Measurements from ENCODE around the gene KLF13.

KLF13 gene

DNA sequence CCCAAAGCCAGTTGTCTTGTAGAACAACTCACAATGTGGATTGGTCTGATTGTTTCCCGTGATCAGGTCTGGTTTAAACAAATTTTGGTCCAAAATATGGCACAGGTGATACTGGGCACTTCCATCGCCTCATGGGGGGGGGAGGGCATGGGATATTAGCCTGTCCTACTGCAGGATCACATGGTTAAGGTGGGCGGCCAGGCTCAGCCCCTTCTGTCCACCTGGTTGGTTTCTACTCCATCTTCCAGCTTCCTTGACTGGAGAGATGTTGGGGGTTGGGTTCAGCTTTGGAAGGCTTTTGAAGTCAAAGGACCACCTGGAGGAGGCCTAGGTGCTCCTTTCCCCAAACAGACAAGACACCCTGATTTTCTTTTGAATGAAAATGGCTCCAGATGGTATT, 7.2 kb downstream of the KLF13 start:
- no peak for DNase-seq

GRCh38 chr15:31335989-31336592, 9.5 kb downstream of the KLF13 start:
- no peak for DNase-seq

DNA sequence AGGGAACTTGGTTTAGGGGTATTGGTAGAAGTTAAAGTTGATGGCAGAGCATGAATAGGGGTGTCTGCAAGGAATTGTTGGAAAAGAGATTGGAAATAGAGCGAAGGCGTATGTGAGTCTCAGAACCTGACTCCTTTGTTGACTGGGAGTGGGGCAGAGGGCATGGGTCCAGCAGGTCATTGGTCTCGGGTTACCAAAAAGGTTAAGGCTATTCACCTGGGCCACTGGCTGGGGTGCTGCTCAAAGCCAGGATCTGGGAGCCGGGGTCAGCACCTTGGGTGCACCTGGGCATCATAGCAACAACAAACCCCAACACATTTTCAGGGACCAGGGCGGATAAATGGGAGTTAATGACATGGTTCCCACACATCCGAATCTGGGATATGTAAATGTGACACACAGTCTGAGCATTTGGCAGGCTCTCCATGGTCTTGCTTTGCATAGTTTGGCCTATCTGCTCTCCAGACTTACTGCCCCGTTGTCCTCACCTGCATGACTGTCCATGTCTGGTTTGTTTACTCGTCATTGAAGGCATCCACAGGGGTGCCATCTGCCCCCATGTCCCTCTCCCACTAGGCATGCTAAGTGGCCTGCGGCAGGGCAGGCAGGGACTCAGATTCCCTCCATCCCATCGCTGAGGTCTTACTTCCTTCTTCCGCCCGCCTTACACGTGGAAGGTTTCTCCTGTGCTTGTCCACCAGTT, 10.1 kb downstream of the KLF13 start:
- no peak for DNase-seq

DNA sequence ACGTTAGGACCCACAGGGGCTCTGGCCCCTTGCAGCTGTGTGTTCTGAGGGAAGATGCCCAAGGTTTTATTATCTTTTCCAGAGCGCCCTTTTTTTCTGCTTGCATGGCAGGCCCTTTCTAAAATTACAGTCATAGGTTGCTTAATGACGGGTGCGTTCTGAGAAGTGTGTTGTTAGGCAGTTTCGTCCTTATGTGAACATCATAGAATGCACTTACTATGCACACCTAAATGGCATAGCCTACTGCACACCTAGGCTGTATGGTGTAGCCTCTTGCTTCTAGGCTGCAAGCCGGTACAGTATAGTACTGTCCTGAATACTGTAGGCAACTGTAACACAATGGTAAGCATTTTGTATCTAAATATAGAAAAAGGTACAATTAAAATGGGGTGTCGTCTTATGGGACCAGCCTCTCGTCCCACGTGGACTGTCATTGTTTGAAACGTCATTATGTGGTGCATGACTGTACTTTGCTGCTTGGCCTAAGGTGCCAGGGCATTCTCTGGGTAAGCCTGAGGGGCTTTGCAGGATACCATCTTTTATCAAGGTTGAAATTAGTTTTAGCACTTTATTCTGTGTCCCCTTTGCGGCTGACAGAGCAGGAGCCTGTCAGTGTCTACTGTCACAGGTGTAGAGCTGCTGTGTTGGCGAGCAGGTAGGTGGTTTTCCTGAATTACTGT, 10.9 kb downstream of the KLF13 start:
- DNase-seq, result no peak

DNA sequence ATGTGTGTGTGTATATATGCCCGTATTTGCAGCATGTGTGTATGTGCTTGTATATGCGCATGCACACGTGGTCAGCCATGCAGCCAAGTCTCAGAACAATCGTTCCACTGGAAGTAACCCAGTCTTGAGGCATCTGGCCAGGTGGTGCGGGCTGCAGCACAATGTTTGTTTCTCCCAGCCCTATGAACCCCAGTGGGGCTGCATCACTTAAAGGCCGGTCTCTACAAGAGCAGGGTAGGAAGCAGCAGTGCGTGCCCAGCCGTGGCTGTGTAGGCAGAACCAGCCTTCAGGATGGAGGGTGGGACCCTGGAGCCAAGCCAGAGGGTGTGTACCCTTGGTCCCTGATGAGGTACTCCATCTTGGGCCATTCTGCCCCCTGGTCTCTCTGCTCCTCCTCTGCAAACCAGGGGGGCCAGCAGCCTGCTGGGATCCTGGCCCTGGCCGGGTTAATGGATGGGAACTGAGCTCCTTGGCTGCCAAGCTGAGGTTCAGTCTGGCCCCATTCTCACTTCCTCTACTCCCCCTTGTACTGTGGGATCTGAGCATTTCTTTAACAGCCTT, 11.8 kb downstream of the KLF13 start:
- no peak for DNase-seq

DNA sequence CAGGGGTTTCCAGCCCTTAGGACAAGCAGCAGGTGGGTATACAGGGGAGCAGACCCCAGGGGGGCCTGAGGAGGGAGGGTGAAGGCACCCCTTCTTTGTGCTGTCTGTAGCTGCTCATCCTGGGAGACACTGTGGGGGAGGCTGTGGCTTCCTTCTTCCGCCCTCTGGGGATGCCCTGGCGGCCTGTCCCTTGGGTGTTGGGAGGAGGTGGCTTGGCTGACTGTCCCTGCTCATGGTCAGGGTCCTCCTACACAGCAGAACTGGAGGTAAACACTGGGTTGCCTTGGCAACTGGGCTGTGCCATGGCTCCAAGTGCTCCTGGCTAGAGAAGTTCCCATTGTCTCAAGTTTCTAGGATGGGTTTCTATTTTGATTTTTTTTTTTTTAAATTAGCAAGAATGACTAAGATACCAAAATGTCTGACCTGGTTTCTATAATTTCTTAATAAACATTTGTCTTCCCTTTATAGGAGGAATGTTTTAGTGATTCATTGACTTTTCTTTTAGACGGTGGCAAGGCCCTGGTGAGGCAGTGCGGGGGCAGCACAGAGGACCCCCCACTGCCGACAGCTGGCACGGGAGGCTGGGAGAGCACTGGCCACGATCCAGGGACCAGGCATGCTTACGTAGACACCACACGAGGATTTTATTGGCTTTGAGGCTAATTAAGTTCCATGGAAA, 12.4 kb downstream of the KLF13 start:
- no peak for DNase-seq

GRCh38 chr15:31339558-31339895, 12.9 kb downstream of the KLF13 start:
- DNase-seq, result no peak

DNA sequence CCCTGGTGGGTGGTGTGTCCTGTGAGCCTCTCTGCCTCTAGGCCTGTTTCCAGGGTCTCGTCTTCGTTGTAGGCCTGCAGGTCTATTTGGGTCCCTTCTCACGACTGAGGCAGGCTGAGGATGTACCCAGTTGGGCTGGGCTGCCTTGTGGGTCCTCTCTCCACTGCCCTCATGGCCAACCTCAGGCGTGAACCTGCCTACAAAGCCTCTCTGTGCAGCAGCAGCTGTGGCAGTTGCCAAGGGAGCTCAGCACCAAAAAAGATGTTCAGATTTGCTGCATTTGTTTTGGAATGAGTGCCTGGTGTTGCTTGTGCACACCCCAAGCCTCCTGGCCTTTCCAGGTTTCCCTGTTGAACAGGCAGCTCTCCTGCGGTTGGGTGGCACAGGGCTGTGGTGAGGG, 13.4 kb downstream of the KLF13 start:
- DNase-seq, result no peak

DNA sequence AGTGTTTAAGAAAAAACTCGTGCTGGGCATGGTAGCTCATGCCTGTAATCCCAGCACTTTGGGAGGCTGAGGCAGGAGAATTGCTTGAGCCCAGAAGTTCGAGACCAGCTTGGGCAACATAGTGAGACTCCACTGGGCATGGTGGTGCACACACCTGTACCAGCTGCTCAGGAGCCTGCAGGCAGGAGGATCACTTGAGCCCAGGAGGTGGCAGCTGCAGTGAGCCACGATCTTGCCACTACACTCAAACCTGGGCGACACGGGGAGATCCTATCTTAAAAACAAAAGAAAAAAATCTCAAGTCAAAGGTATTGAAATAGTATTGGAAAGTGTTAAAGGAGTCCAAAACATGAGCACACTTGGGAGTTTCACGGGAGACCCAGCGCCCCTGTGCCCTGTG, 14.0 kb downstream of the KLF13 start:
- DNase-seq, result no peak

- no peak for DNase-seq
Measured at GRCh38 chr15:31341071-31341470, 14.4 kb downstream of the KLF13 start.

DNA sequence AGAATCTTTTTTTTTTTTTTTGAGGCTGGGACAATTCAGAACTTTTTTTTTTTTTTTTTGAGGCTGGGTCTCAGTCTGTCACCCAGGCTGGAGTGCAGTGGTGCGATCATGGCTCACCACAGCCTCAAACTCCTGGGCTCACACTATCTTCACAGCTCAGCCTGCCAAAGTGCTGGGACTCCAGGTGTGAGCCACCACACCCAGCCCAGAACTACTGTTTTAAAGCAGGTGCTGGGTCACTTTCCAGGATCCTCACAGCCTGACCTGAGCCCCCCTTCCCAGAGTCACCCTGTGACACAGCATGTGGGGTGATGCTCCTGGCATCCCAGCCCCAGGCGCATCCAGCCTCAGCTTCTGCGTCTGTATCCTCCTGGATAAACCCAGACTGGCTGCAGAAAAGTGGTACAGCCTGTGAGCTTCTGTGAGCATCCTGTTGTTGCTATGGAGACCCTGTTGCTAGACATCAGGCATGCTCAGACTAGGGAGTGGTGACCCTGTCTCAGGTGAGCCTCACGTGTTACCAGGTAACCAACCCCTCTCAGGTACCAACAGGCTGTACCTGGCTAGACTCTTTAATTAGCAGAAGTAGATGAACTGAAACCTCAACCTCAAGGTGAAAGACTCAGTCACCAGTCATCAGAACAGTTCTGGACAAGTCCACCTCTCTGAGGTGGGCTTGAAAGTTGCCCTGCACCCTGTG, 15.0 kb downstream of the KLF13 start:
- no peak for DNase-seq

GRCh38 chr15:31342381-31342780, 15.7 kb downstream of the KLF13 start:
- DNase-seq, result no peak

DNA sequence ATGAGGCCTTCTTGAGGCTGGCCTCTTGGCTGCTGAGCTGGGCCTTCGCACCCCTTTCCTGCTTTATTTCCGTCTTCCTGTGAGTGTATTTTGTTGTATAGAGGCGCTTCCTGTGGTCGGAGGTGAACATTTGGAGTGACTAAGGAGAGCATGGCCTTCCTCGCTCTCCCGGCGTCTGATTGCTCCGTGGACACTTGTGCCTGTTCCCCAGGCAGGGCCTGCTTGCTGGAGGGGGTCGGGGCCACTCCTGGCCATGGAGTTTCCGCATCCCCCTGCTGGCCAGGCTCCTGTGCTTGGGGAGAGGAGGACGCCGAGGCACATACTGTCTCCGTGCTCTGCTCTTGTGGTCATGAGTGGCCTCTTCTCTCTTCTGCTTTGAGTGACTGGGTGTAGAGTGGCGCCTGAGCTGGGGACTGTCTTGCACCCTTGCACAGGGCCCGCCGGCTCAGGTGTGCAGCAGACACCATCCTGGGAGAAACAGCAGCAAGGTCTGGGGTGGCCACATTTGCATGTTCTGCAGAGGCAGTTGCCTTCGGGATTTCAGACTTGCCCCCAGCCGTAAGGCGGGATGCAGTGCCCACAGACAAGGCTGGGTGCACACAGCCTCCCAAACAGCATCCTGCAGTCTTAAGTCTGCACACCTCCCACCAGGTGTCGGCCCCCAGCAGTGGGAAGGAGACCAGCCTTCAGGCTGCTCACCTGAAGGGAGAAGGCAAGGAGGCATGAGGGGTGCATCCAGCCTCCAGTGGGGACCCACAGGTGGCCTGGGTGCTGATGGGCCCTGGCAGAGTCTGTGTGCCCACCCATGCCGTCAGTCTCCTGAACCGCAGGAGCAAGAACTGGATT, 16.4 kb downstream of the KLF13 start:
- no peak for DNase-seq

- DNase-seq, result no peak
Measured at GRCh38 chr15:31343831-31344230, 17.2 kb downstream of the KLF13 start.

DNA sequence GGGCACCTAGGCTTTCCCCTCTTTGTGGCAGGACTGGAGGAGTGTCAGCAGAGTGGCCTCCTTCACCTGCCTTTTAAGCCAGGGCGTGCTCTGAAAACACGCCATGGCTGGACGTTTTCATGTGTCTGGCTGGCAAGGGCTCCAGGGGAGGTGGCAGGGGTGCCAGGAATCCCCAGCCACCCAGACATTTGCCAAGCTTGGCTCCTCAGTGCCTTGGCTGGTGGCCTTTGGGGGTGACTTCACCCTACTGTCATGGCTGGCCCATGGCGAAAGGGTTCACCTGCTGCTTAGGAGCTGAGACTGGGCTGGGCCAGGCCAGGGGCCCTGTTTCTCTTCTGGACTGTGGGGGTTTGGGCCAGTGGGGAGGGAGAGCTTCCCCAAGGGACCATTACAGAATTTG, 17.6 kb downstream of the KLF13 start:
- DNase-seq, result no peak

DNA sequence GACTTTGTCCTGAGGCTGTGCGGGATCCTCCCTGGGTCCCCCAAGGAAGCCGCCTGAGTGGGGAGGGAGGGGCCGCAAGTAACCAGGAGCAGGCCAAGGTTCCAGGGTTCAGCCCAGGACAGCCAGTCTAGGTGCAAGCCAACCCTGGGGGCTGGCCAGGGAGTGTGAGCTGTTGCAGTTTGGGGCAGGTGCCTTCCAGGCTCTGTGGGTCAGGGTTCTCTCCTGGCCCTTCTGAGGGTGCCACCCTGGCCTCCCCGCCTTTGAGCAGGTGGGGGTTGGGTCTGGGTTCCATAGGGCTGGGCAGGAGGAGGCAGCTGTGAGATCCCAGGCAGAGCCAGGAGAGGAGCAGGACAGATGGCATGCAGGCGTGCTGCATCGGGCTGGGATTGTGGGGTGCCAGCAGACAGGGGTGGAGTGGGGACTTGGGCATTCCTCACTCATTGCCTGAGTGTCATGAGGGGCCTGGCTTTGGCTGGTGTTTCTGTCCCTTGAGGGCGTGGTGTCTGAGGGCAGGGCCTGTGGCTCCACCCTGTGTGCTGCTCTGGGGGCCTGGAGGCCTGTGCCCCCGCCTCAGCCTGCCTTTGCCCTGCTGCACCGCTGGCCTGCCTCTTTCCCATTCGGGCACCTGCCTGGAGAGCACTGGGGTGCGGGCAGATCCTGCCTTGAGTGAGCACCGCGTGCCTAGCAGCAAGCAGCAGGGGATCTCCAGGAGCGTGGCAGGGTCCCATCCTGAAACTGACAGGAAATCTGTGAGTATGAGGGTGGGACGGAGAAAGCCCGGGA, 18.4 kb downstream of the KLF13 start:
- DNase-seq, result no peak

DNA sequence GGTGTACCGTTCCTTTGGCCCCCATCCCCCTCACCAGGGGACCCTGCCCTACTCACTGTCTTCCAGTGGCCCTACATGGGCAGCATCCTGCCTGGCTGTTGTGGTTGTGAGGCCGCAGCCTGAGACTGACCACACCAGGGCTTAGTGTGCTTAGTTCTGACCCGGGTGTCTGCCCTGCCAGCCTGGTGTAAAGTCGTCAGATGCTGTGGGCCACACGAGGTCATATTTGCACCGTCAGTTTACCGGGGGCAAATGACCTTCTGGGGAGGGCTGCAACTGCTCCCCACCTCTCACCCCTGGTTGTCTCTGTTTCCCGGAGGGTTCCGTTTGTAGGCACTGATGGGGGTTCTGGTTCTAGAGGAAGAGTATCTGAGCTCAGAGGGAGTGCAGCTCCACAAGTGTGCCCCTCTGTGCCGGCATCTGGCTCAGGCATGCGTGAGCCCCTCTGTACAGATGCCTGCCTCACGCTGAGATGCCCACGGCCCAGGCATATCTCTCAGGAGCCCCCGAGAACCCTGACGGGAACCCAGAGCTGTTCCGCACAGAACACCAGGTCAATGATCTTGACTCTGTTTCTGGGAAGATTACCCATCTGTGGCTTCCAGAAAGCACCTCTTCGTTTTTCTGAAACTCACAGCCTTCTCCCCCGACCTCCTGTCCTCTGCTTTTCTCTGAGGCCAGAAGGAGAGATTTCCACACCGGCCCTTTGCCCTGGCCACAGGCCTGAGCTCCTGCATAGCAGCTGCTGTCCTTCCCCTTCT, 19.2 kb downstream of the KLF13 start:
- DNase-seq, result no peak

- no peak for DNase-seq
Measured at GRCh38 chr15:31346367-31347066, 19.9 kb downstream of the KLF13 start.

DNA sequence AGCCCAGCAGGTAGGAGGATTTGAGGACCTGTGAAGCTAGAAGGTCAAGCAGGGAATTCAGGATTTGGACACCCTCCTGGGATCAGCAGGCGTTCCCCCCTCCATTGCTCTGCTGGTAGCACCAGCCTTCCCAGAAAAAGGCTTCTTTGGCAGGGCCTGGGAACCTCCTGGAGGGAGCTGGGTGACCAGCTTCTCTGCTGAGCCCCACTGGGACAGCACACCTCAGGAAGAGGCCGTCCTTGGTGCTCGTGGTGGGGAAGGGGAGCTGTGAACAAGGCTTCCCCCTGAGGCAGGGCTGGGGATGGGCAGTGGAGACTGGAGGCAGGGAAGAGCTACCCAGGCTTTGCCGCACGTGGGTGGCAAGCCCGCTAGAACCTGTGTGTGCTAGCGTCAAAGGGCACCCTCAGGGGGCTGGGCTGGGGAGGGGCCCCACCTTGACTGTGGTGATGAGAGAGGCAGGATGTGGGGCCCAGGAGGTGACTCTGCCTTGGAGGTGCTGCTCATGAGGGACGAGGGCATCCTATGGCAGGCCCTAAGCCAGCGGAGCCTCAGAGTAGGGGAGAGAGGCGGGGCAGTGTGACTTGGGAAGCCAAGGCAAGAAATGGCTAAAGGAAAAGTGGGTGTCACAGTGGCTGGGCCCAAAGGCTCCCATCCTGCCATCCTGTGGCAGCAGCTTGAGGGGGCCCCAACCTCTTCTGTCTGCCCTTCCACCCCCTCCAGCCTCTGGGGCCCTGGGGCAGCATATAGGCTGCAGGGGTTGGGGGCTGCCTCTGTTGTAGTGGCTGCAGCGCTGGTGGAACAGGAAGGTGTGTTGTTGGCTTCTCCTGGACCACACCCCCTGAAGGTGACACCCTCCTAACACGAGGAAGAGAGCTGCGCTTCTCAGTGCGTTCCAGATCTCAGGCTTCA, 20.7 kb downstream of the KLF13 start:
- no peak for DNase-seq
